CD4-positive, alpha-beta memory T cell (primary cell): ENCODE data around the gene ENKUR. TPM values are rescaled to one million over a fixed set of nuclear protein-coding genes. Genes with fewer than 3 reads are reported as not detected.

Experiments
- CTCF ChIA-PET: fragments of 350-600 bp; sonication (Branson Sonifier 250); formaldehyde crosslinking; loops from one replicate; lab custom pipeline; 2021; ENCODE audit warnings: inconsistent platforms; ENCODE audit not compliant: partially characterized antibody; lab: Charles Lee
- POLR2A ChIA-PET: fragments of 350-600 bp; sonication (Branson Sonifier 250); formaldehyde crosslinking; loops from one replicate; lab custom pipeline; 2021; ENCODE audit not compliant: partially characterized antibody; lab: Charles Lee
- DNase-seq, 5 donors: peaks; one replicate each; pipeline versions ENCODE4 v3.0.0 to v3.0.0-alpha.2; 2020 to 2022; ENCODE audit warnings: mixed read lengths in 1 of 5
- H3K27ac ChIP-seq: one replicate; pipeline ENCODE4 v1.7.0; 2013; ENCODE audit warnings: low read depth, low read length
- H3K27me3 ChIP-seq: 2 replicates; pipeline ENCODE4 v1.7.0; 2013; ENCODE audit warnings: mild to moderate bottlenecking, low read length, moderate library complexity; ENCODE audit not compliant: insufficient read depth
- H3K36me3 ChIP-seq: 2 replicates; pipeline ENCODE4 v1.7.0; 2013; ENCODE audit warnings: mild to moderate bottlenecking, low read length, moderate library complexity; ENCODE audit not compliant: insufficient read depth
- H3K4me1 ChIP-seq: 2 replicates; pipeline ENCODE4 v1.7.0; 2013; ENCODE audit warnings: mild to moderate bottlenecking, low read length, moderate library complexity; ENCODE audit not compliant: insufficient read depth
- H3K4me3 ChIP-seq, 2 donors: one replicate each; pipeline ENCODE4 v1.7.0; 2013; ENCODE audit warnings: low read length in 2 of 2, mild to moderate bottlenecking in 1 of 2
- H3K9me3 ChIP-seq, 2 donors: one replicate each; pipeline ENCODE4 v1.7.0; 2013; ENCODE audit warnings: low read length in 2 of 2, control low read depth in 1 of 2; ENCODE audit not compliant: control insufficient read depth in 1 of 2
- H3K27ac Mint-ChIP-seq, 7 donors: one replicate each; pipeline ENCODE4 v1.8.0; 2020 to 2021; ENCODE audit warnings: mixed read lengths in 7 of 7, mild to moderate bottlenecking in 6 of 7, inconsistent platforms in 3 of 7, moderate library complexity in 3 of 7
- H3K27me3 Mint-ChIP-seq, 2 donors: one replicate each; pipeline ENCODE4 v1.8.0; 2020 to 2021; ENCODE audit warnings: mixed read lengths in 2 of 2
- H3K36me3 Mint-ChIP-seq, 2 donors: one replicate each; pipeline ENCODE4 v1.8.0; 2020 to 2021; ENCODE audit warnings: mixed read lengths in 2 of 2, inconsistent platforms in 1 of 2, mild to moderate bottlenecking in 1 of 2
- H3K4me1 Mint-ChIP-seq, 4 donors: one replicate each; pipeline ENCODE4 v1.8.0; 2020 to 2021; ENCODE audit warnings: mixed read lengths in 4 of 4, mild to moderate bottlenecking in 1 of 4
- H3K4me3 Mint-ChIP-seq, 8 donors: one replicate each; pipeline ENCODE4 v1.8.0; 2020 to 2021; ENCODE audit warnings: mixed read lengths in 8 of 8, mild to moderate bottlenecking in 7 of 8, moderate library complexity in 6 of 8, inconsistent platforms in 3 of 8
- H3K9me3 Mint-ChIP-seq, 8 donors: one replicate each; pipeline ENCODE4 v1.8.0; 2020 to 2021; ENCODE audit warnings: mixed read lengths in 8 of 8, mild to moderate bottlenecking in 5 of 8, inconsistent platforms in 3 of 8, moderate library complexity in 1 of 8
- intact Hi-C: fragments of 100-400 bp; cut with micrococcal nuclease; formaldehyde crosslinking; loops from one replicate; pipeline ENCODE4 v1.15.1; 2023
- polyA plus RNA-seq, 2 donors: library from polyadenylated mRNA; unstranded; fragments of 300-500 nt; fragmentation: Illumina TruSeq; gene quantifications; one replicate each; pipeline ENCODE4 v1.2.3, GENCODE V29; 2021
- total RNA-seq, 2 experiments: library from RNA; stranded (reverse); gene quantifications; one replicate each; pipeline ENCODE4 v1.2.3, GENCODE V29; 2021

Gene ENKUR
- total and polyA plus RNA-seq, 4 experiments from 2014 or later = not detected

DNA sequence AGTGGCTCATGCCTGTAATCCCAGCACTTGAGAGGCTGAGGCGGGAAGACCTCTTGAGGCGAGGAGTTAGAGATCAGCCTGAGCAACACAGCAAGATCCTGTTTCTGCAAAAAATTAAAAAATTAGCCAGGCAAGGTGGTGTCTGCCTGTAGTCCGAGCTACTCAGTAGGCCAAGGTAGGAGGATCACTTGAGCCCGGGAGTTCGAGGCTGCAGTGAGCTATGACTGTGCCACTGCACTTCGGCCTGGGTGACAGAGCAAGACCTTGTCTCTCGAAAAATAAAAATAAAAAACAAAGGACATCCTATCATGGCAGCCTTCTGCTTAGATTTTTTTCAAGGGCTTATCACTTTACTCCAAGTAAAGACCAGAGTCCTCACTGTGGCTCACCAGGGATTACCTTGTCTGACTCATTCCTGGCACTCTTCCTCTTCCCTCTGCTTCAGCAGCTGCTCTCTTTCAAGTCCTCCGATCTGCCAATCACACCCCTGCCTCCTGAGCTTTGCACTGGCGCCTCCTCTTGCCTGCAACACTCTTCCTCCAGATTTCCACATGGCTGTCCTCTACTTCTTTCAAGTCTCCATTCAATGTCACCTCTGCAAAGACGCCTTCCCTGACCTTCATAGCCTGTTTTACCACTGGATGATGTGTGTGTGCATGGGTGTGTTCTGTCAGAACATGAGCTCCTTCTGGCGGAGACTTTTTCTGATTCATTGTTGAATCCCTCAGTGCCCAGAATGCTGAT lies 71.3 kb downstream of the ENKUR start:
- no peak overlapping the region for H3K27ac ChIP-seq
- H3K4me3 Mint-ChIP-seq = no peak overlapping the region
- no peaks in the 10 kb centered on the region for H3K27me3 ChIP-seq
- H3K36me3 Mint-ChIP-seq = no peaks in the 10 kb centered on the region
- H3K4me1 ChIP-seq = peaks cover 6% of the 10 kb centered on the region
- POLR2A ChIA-PET = no interaction called here
- no peak overlapping the region for H3K27ac Mint-ChIP-seq
- no peaks in the 10 kb centered on the region for H3K27me3 Mint-ChIP-seq
- H3K36me3 ChIP-seq = no peaks in the 10 kb centered on the region
- no peak for DNase-seq
- CTCF ChIA-PET = no interaction called here
- no peak overlapping the region for H3K4me3 ChIP-seq
- H3K4me1 Mint-ChIP-seq = peaks cover 9 to 12% (median 11%) of the 10 kb centered on the region in 4 donors
- H3K9me3 ChIP-seq = no peaks in the 10 kb centered on the region
- peaks cover 0 to 4% (median 0%) of the 10 kb centered on the region in 8 donors for H3K9me3 Mint-ChIP-seq
- intact Hi-C loops = loop anchor here (10.0 kb wide), 1 partner anchor 120 kb away; no protein-coding TSS in a partner anchor

DNA sequence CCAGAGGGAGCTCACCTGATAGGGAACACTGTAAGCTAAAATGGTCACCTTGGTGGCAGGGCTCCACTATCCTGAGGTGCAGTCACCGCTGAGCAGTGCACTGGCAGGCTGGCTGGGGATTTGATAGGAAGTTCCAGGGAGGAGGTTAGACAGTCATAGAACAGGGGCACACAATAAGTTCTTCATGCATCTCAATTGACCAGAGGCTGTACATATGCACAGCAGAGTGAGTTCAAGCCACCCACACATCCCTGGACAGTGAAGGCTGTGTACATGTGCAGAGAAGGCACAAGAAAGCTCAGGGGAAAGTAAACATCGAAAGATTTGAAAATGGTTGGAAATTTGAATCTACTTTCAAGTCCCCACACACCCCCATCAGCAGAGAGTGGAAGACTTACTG lies 77.4 kb downstream of the ENKUR start:
- intact Hi-C loops = loop anchor here (5.0 kb wide), 1 partner anchor 36 kb away; no protein-coding TSS in a partner anchor
- H3K9me3 Mint-ChIP-seq = no peaks in the 10 kb centered on the region

DNA sequence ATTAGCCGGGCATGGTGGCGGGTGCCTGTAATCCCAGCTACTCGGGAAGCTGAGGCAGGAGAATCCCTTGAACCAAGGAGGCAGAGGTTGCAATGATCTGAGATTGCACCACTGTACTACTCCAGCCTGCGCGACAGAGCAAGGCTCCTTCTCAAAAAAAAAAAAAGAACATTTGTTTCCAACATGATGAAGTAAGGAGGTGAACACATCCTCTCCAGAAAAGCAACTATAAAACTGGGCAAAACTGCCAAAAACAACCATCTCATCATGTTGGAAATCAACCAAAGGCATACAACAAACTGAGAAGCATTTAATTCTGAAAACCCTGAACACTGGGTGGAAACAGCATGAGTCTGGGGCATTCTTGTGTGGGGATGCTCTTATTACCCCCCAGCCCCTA lies 77.9 kb downstream of the ENKUR start:
- CTCF ChIA-PET = interaction anchor here (1.2 kb wide), 1 partner anchor 8 kb away, joined by 3 read pairs; no protein-coding TSS in a partner anchor
- H3K4me3 Mint-ChIP-seq = no peak overlapping the region
- no peak for DNase-seq

More for the DNA sequence above, 77.4 kb downstream of the ENKUR start:
- H3K9me3 ChIP-seq = no peaks in the 10 kb centered on the region
- no peak for DNase-seq
- no peak overlapping the region for H3K27ac ChIP-seq
- POLR2A ChIA-PET = no interaction called here
- Mint-ChIP-seq H3K36me3 (no peaks in the 10 kb centered on the region), H3K4me1 (peaks cover 0 to 1% (median 0%) of the 10 kb centered on the region in 4 donors), H3K27me3 (no peaks in the 10 kb centered on the region), H3K4me3 (no peak overlapping the region), H3K27ac (no peak overlapping the region)
- CTCF ChIA-PET = interaction anchor here (1.2 kb wide), 1 partner anchor 9 kb away, joined by 3 read pairs; no protein-coding TSS in a partner anchor
- H3K27me3 ChIP-seq = no peaks in the 10 kb centered on the region
- H3K36me3 ChIP-seq = no peaks in the 10 kb centered on the region
- H3K4me1 ChIP-seq = no peaks in the 10 kb centered on the region
- no peak overlapping the region for H3K4me3 ChIP-seq

DNA sequence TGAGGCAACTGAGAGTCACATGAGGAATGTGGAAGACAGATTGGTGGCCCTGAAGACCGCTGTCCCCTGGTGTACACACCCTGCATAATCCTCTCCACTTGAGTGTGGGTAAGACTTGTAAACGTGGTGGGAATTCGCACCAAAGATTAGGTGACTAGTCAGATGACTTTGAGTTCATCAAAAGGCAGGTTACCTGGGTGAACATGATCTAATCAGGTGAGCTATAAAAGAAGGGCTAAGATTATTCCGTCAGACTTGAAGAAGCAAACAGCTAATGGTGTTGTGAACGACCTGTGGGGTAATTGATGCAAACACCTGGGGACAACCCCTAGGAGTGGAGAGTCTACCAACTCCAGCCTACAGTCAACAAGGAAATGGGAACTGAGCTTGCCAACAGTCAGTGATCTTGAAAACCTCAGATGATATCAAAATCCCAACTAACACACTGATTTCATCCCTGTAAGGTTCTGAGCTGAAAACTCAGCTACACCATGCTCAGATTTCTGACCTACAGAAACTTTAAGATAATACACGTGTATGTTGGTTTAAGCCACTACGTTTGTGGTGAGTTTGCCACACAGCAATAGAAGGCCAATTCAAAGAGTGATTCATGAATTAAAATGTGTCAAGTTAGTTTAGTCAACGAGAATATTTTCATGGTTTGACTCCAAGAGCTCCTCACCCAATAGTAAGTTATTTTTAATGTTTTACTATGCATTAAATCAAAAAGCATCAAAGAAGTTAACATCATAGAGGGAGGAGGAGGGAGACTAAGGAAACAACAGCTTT lies 80.3 kb downstream of the ENKUR start:
- Histone ChIP-seq H3K27me3 (no peaks in the 10 kb centered on the region), H3K4me1 (no peaks in the 10 kb centered on the region), H3K36me3 (no peaks in the 10 kb centered on the region), H3K27ac (no peak overlapping the region), H3K4me3 (no peak overlapping the region), H3K9me3 (no peaks in the 10 kb centered on the region)
- POLR2A ChIA-PET = no interaction called here
- no peak for DNase-seq
- Mint-ChIP-seq H3K27ac (no peak overlapping the region), H3K27me3 (no peaks in the 10 kb centered on the region), H3K4me1 (peaks cover 0 to 1% (median 0%) of the 10 kb centered on the region in 4 donors), H3K36me3 (no peaks in the 10 kb centered on the region), H3K4me3 (no peak overlapping the region), H3K9me3 (no peaks in the 10 kb centered on the region)
- CTCF ChIA-PET = interaction anchor here (0.7 to 1.0 kb wide), 3 partner anchors 10 to 31 kb away, joined by 3 to 4 read pairs (median 3); no protein-coding TSS in a partner anchor
- intact Hi-C loops = loop anchor here (5.0 kb wide), 1 partner anchor 33 kb away; no protein-coding TSS in a partner anchor

More for the DNA sequence above, 77.9 kb downstream of the ENKUR start:
- no peaks in the 10 kb centered on the region for H3K4me1 ChIP-seq
- H3K27me3 ChIP-seq = no peaks in the 10 kb centered on the region
- Mint-ChIP-seq H3K4me1 (peaks cover 0 to 1% (median 0%) of the 10 kb centered on the region in 4 donors), H3K9me3 (no peaks in the 10 kb centered on the region), H3K27ac (no peak overlapping the region), H3K36me3 (no peaks in the 10 kb centered on the region), H3K27me3 (no peaks in the 10 kb centered on the region)
- no peaks in the 10 kb centered on the region for H3K9me3 ChIP-seq
- no peak overlapping the region for H3K4me3 ChIP-seq
- POLR2A ChIA-PET = no interaction called here
- no peak overlapping the region for H3K27ac ChIP-seq
- no peaks in the 10 kb centered on the region for H3K36me3 ChIP-seq
- intact Hi-C loops = loop anchor here (5.0 kb wide), 1 partner anchor 36 kb away; no protein-coding TSS in a partner anchor

Other genes with a start within 250 kb of the ENKUR start
- gene PRTFDC1, start 63.6 kb downstream of the ENKUR start, total RNA-seq = under 1 TPM; 0.23 to 0.97 TPM
- under 1 TPM; 0.21 to 0.39 TPM for gene PRTFDC1, start 63.6 kb downstream of the ENKUR start, polyA plus RNA-seq
- 1 to 10 TPM; 6.7 to 7.5 TPM for gene THNSL1, start 454 bp upstream of the ENKUR start, total RNA-seq
- 1 to 10 TPM; 3.2 to 7.3 TPM for gene THNSL1, start 454 bp upstream of the ENKUR start, polyA plus RNA-seq
- gene GPR158, start 158.8 kb upstream of the ENKUR start, total RNA-seq = not detected
- not detected for gene GPR158, start 158.8 kb upstream of the ENKUR start, polyA plus RNA-seq